SK-N-SH treated with all-trans-retinoic acid at 6 μM for 48 hours (cell line): ENCODE data around the gene RNGTT.

ENCODE experiments used
- ATAC-seq: fragments of 200-7000 bp; cut with Tn5 transposase; 3 replicates; pipeline ENCODE4 v1.9.1; 2020; ENCODE audit warnings: mild to moderate bottlenecking, moderate library complexity
- ARNTL ChIP-seq: fragments of 450-650 bp; formaldehyde crosslinking; IDR thresholded peaks from 2 replicates; pipeline ENCODE4 v1.5.0; 2020; ENCODE audit warnings: low read depth, mild to moderate bottlenecking, moderate library complexity, borderline replicate concordance
- BACH2 ChIP-seq: fragments of 250-450 bp; sonication (Bioruptor Pico); IDR thresholded peaks from 2 replicates; pipeline ENCODE4 v1.9.0; 2021; ENCODE audit warnings: mild to moderate bottlenecking, borderline replicate concordance
- CSDC2 ChIP-seq: fragments of 250-450 bp; sonication (Bioruptor Pico); IDR thresholded peaks from 2 replicates; pipeline ENCODE4 v1.5.0; 2020; ENCODE audit warnings: mild to moderate bottlenecking, moderate library complexity
- CSRNP3 ChIP-seq: fragments of 250-450 bp; sonication (Bioruptor Pico); IDR thresholded peaks from 2 replicates; pipeline ENCODE4 v1.5.1; 2021; ENCODE audit warnings: mild to moderate bottlenecking, moderate library complexity
- ESRRG ChIP-seq: fragments of 250-450 bp; sonication (Bioruptor Pico); IDR thresholded peaks from 2 replicates; pipeline ENCODE4 v1.6.1; 2021; ENCODE audit warnings: mild to moderate bottlenecking
- GLIS3 ChIP-seq: fragments of 250-450 bp; sonication (Bioruptor Pico); IDR thresholded peaks from 2 replicates; pipeline ENCODE4 v1.5.0; 2020; ENCODE audit warnings: mild to moderate bottlenecking, moderate library complexity
- ISL1 ChIP-seq: fragments of 250-450 bp; sonication (Bioruptor Pico); IDR thresholded peaks from 2 replicates; pipeline ENCODE4 v2.1.2; 2022; ENCODE audit warnings: mild to moderate bottlenecking, moderate library complexity
- OSR1 ChIP-seq: fragments of 250-450 bp; sonication (Bioruptor Pico); IDR thresholded peaks from 2 replicates; pipeline ENCODE4 v1.8.0; 2022; ENCODE audit warnings: moderate library complexity, mild to moderate bottlenecking, inconsistent platforms
- PATZ1 ChIP-seq: fragments of 250-450 bp; sonication (Bioruptor Pico); IDR thresholded peaks from 2 replicates; pipeline ENCODE4 v1.8.0; 2020; ENCODE audit warnings: mild to moderate bottlenecking, moderate library complexity, borderline replicate concordance
- PPARA ChIP-seq: fragments of 250-450 bp; sonication (Bioruptor Pico); IDR thresholded peaks from 2 replicates; pipeline ENCODE4 v1.5.0; 2020; ENCODE audit warnings: mild to moderate bottlenecking, borderline replicate concordance
- RARB ChIP-seq: fragments of 250-450 bp; sonication (Bioruptor Pico); IDR thresholded peaks from 2 replicates; pipeline ENCODE4 v1.8.0; 2021; ENCODE audit warnings: mild to moderate bottlenecking, moderate library complexity
- TCF4 ChIP-seq: fragments of 250-450 bp; sonication (Bioruptor Pico); IDR thresholded peaks from 2 replicates; pipeline ENCODE4 v1.8.0; 2021; ENCODE audit warnings: mild to moderate bottlenecking, moderate library complexity, borderline replicate concordance
- TOX ChIP-seq: fragments of 250-450 bp; sonication (Bioruptor Pico); IDR thresholded peaks from 2 replicates; pipeline ENCODE4 v1.8.0; 2021; ENCODE audit warnings: mild to moderate bottlenecking, moderate library complexity, borderline replicate concordance
- TSHZ2 ChIP-seq: fragments of 250-450 bp; sonication (Bioruptor Pico); IDR thresholded peaks from 2 replicates; pipeline ENCODE4 v1.5.0; 2020; ENCODE audit warnings: mild to moderate bottlenecking, moderate library complexity
- ZC3H10 ChIP-seq: fragments of 250-450 bp; sonication (Bioruptor Pico); IDR thresholded peaks from 2 replicates; pipeline ENCODE4 v1.5.1; 2021; ENCODE audit warnings: mild to moderate bottlenecking, moderate library complexity
- ZFP30 ChIP-seq: fragments of 450-650 bp; formaldehyde crosslinking; IDR thresholded peaks from 2 replicates; pipeline ENCODE4 v1.5.0; 2022; ENCODE audit warnings: mild to moderate bottlenecking, moderate library complexity
- ZNF70 ChIP-seq: fragments of 450-650 bp; formaldehyde crosslinking; IDR thresholded peaks from 2 replicates; pipeline ENCODE4 v1.5.0; 2020; ENCODE audit warnings: mild to moderate bottlenecking, moderate library complexity
- ZNF8 ChIP-seq: fragments of 450-650 bp; formaldehyde crosslinking; IDR thresholded peaks from 2 replicates; pipeline ENCODE4 v1.5.0; 2020; ENCODE audit warnings: mild to moderate bottlenecking, moderate library complexity
- TF ChIP-seq, protein P1 (sequence below): fragments of 250-450 bp; sonication (Bioruptor Pico); IDR thresholded peaks from 2 replicates; pipeline ENCODE4 v1.5.1; 2020; ENCODE audit warnings: low read depth, mild to moderate bottlenecking, moderate library complexity

RNGTT gene

DNA sequence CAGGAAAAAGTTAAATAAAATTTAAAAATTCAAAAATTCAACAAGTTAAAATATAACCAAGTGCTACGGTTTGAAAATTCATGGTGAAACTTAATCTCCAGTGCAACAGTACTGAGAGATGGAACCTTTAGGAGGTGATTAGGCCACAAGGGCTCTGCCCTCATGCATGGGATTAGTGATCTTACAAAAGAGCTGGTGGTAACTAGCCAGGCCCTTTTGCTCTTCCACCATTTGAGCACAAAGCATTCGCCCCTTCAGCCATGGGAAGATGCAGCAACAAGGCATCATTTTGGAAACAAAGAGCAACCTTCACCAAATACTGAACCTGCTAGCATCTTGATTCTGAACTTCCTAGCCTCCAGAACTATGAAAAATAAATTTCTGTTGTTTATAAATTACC is 80.9 kb downstream of the RNGTT start (continued):
- TF ChIP-seq, protein P1, sequence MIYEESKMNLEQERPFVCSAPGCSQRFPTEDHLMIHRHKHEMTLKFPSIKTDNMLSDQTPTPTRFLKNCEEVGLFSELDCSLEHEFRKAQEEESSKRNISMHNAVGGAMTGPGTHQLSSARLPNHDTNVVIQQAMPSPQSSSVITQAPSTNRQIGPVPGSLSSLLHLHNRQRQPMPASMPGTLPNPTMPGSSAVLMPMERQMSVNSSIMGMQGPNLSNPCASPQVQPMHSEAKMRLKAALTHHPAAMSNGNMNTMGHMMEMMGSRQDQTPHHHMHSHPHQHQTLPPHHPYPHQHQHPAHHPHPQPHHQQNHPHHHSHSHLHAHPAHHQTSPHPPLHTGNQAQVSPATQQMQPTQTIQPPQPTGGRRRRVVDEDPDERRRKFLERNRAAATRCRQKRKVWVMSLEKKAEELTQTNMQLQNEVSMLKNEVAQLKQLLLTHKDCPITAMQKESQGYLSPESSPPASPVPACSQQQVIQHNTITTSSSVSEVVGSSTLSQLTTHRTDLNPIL (CRISPR knock-in tag) = no peak
- TF ChIP-seq ESRRG (CRISPR knock-in tag) = no peak
- no peak for TF ChIP-seq GLIS3 (CRISPR knock-in tag)
- TF ChIP-seq, all 23 proteins: peak for 0

GRCh38 chr6:88881451-88881850 is 82.0 kb downstream of the RNGTT start:
- peak; percentile 47 for ATAC-seq
- TF ChIP-seq RARB (CRISPR knock-in tag) (no peak), OSR1 (CRISPR knock-in tag) (no peak), CSRNP3 (CRISPR knock-in tag) (no peak), CSDC2 (CRISPR knock-in tag) (no peak), ZNF8 (CRISPR knock-in tag) (no peak), ZFP30 (no peak), ESRRG (CRISPR knock-in tag) (no peak), BACH2 (CRISPR knock-in tag) (no peak), ZC3H10 (CRISPR knock-in tag) (no peak), ZNF70 (CRISPR knock-in tag) (no peak), ARNTL (no peak), ISL1 (CRISPR knock-in tag) (no peak), PPARA (CRISPR knock-in tag) (no peak)
- TF ChIP-seq, protein P1 (CRISPR knock-in tag) = no peak

DNA sequence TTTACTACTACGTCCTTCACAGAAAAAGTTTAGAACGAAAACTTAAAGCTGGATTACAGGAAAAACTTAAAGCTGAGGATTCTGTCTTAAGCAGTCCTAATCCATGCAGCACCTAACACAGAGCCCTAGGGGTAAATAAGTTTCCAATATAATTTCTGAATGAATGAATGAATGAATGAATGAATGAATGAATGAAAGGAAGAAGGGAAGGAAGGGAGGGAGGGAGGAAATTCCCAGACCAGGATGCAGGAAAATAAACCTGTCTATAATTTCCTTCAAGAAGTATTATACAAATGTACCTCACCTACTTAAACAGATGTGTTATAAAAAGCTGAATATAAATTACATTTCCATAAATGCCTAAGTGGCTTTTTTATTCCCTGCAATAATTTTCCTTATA is 83.4 kb downstream of the RNGTT start:
- ATAC-seq = no peak
- TF ChIP-seq ZNF70 (CRISPR knock-in tag) (no peak), GLIS3 (CRISPR knock-in tag) (no peak)

GRCh38 chr6:88877893-88878292 is 85.5 kb downstream of the RNGTT start:
- no peak for TF ChIP-seq PPARA (CRISPR knock-in tag)
- no peak for TF ChIP-seq ISL1 (CRISPR knock-in tag)
- no peak for TF ChIP-seq GLIS3 (CRISPR knock-in tag)
- no peak for TF ChIP-seq TOX
- no peak for TF ChIP-seq CSRNP3 (CRISPR knock-in tag)
- TF ChIP-seq RARB (CRISPR knock-in tag) = no peak
- TF ChIP-seq ARNTL = no peak
- TF ChIP-seq TCF4 (CRISPR knock-in tag) = no peak
- ATAC-seq = no peak

DNA sequence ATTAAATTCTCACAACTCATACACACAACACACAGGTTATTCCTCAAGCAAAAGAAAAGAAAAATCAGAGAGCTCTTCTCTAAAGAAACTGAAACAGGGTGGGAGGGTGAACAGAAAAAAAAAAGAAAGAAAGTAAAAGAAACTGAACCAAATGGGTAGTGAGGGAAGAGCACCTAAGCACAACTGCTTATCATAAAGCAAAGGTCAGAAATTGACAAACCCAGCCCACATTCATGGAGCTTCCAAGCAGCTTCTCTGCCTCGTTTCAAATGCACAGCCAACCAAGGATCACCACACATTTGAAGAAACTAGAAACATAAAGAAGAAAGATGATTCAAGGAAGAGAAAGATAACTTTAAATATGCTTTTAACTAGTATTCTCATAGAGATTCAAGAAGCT is 90.5 kb downstream of the RNGTT start:
- TF ChIP-seq GLIS3 (CRISPR knock-in tag) (no peak), PATZ1 (CRISPR knock-in tag) (no peak), ZFP30 (no peak), ZNF8 (CRISPR knock-in tag) (no peak), TSHZ2 (CRISPR knock-in tag) (no peak), CSDC2 (CRISPR knock-in tag) (no peak)
- no peak for ATAC-seq
